HepG2 (cell line): Measurements from ENCODE around the gene TRPM1. TPM values are rescaled to one million over a fixed set of nuclear protein-coding genes. Genes with fewer than 3 reads are reported as not detected.

Experiments
- ATAC-seq: fragments of 200-7000 bp; cut with Tn5 transposase; 3 replicates; pipeline ENCODE4 v1.9.1; 2020; ENCODE audit warnings: mild to moderate bottlenecking, moderate library complexity
- BruUV-seq: library from RNA; stranded (reverse); fragments of 400-500 nt; replicated peaks from 2 replicates; lab custom pipeline; 2021; lab: Mats Ljungman, UMichigan
- CTCF ChIA-PET: fragments of 300-600 bp; formaldehyde crosslinking; extraction: SDS; loops from one replicate; lab custom pipeline; 2021; ENCODE audit warnings: low total read pairs, inconsistent platforms, low intra/inter-chr PET ratio; lab: Yijun Ruan, JAX
- POLR2A ChIA-PET: fragments of 350-600 bp; sonication (Branson Sonifier 250); formaldehyde crosslinking; loops from one replicate; lab custom pipeline; 2020; ENCODE audit warnings: antibody characterized with exemption, inconsistent platforms; lab: Yijun Ruan, JAX
- DNase-seq: peaks from one replicate; pipeline ENCODE4 v3.0.0-alpha.2; 2015; ENCODE audit warnings: low spot score
- FAIRE-seq: peaks from 3 replicates; lab custom pipeline; 2011; peaks lifted over from hg19 to GRCh38; lab: Jason Lieb, UNC
- H2AFZ ChIP-seq: one replicate; pipeline ENCODE4 v1.6.1; 2011; ENCODE audit warnings: low read length, inconsistent platforms
- H3K27ac ChIP-seq: fragments of 300-600 bp; 3 replicates; pipeline ENCODE4 v1.8.0; 2011; ENCODE audit warnings: mixed run types, mild to moderate bottlenecking, mixed read lengths, low read length, inconsistent platforms; ENCODE audit not compliant: insufficient read depth; ENCODE audit errors: extremely low read length
- H3K27me3 ChIP-seq, 2 experiments: fragments of 200-600 bp in 1 of 2; 2 replicates in 1 of 2; 3 replicates in 1 of 2; pipeline versions ENCODE4 v1.6.0 to v1.8.0; 2011; ENCODE audit warnings: low read length in 2 of 2, mild to moderate bottlenecking in 2 of 2, moderate library complexity in 2 of 2, inconsistent platforms in 1 of 2; ENCODE audit not compliant: insufficient read depth in 2 of 2, control insufficient read depth in 1 of 2
- H3K36me3 ChIP-seq, 2 experiments: fragments of 200-600 bp in 1 of 2; replicated peaks in 1 of 2; 2 replicates in 1 of 2; 3 replicates in 1 of 2; pipeline versions ENCODE4 v1.5.1 to v1.8.0; 2011; ENCODE audit warnings: low read length in 2 of 2, inconsistent platforms in 1 of 2; ENCODE audit not compliant: insufficient read depth in 2 of 2, control insufficient read depth in 1 of 2
- H3K4me1 ChIP-seq: 2 replicates; pipeline ENCODE4 v1.5.1; 2012; ENCODE audit warnings: low read length, inconsistent platforms; ENCODE audit not compliant: insufficient read depth
- H3K4me2 ChIP-seq: 2 replicates; pipeline ENCODE4 v1.6.0; 2011; ENCODE audit warnings: low read depth, low read length, inconsistent platforms
- H3K4me3 ChIP-seq, 3 experiments: fragments of 200-600 bp in 1 of 3; sonication (generic), shearing (Covaris generic) in 1 of 3; replicated peaks in 1 of 3; 2 replicates each; pipeline ENCODE4 v1.5.1; 2011 to 2016; ENCODE audit warnings: low read length in 3 of 3, inconsistent platforms in 2 of 3, low read depth in 2 of 3, mild to moderate bottlenecking in 2 of 3, control low read depth in 1 of 3, mixed read lengths in 1 of 3; ENCODE audit not compliant: insufficient read depth in 1 of 3
- H3K79me2 ChIP-seq: one replicate; pipeline ENCODE4 v1.6.1; 2011; ENCODE audit warnings: low read length, inconsistent platforms; ENCODE audit not compliant: insufficient read depth
- H3K9ac ChIP-seq: 2 replicates; pipeline ENCODE4 v1.6.0; 2011; ENCODE audit warnings: mild to moderate bottlenecking, low read depth, low read length, inconsistent platforms; ENCODE audit not compliant: insufficient read depth
- H3K9me3 ChIP-seq: 2 replicates; pipeline ENCODE4 v1.5.1; 2012; ENCODE audit warnings: mild to moderate bottlenecking, low read length
- H4K20me1 ChIP-seq: 2 replicates; pipeline ENCODE4 v1.6.0; 2011; ENCODE audit warnings: inconsistent platforms, mild to moderate bottlenecking, low read length, moderate library complexity; ENCODE audit not compliant: insufficient read depth
- CEBPB ChIP-seq: IDR thresholded peaks from 2 replicates; pipeline ENCODE4 v1.6.1; 2011; ENCODE audit warnings: low read depth, low read length, improper control_type of control experiment, borderline replicate concordance
- GPN1 ChIP-seq: sonication (generic); formaldehyde crosslinking; IDR thresholded peaks from 2 replicates; pipeline ENCODE4 v1.5.1; 2020; ENCODE audit warnings: missing genetic modification reagents, borderline replicate concordance
- HIVEP1 ChIP-seq: sonication (generic); formaldehyde crosslinking; IDR thresholded peaks from 2 replicates; pipeline ENCODE4 v1.4.0; 2020; ENCODE audit warnings: mild to moderate bottlenecking, missing genetic modification reagents
- MAFK ChIP-seq, 2 experiments: IDR thresholded peaks in 1 of 2; conservative IDR thresholded peaks in 1 of 2; 2 replicates each; pipeline ENCODE4 v1.6.1; 2011; ENCODE audit warnings: improper control_type of control experiment in 2 of 2, low read length in 2 of 2
- MYNN ChIP-seq: sonication (generic); formaldehyde crosslinking; IDR thresholded peaks from 2 replicates; pipeline ENCODE4 v1.4.0; 2020; ENCODE audit warnings: mild to moderate bottlenecking, low read depth, missing genetic modification reagents
- RELA ChIP-seq: sonication (generic); formaldehyde crosslinking; IDR thresholded peaks from 2 replicates; pipeline ENCODE4 v1.4.0; 2020; ENCODE audit warnings: missing genetic modification reagents
- RFXAP ChIP-seq: sonication (generic); formaldehyde crosslinking; IDR thresholded peaks from 2 replicates; pipeline ENCODE4 v1.4.0; 2020; ENCODE audit warnings: missing genetic modification reagents, borderline replicate concordance
- SIN3B ChIP-seq: fragments of 150-350 bp; IDR thresholded peaks from 2 replicates; pipeline ENCODE4 v1.6.1; 2014; ENCODE audit warnings: low read length
- SIX4 ChIP-seq: sonication (generic); formaldehyde crosslinking; IDR thresholded peaks from 2 replicates; pipeline ENCODE4 v1.4.0; 2020; ENCODE audit warnings: missing genetic modification reagents
- TBL1XR1 ChIP-seq: fragments of 150-350 bp; IDR thresholded peaks from 2 replicates; pipeline ENCODE4 v1.6.1; 2014; ENCODE audit warnings: borderline replicate concordance, low read length; ENCODE audit not compliant: partially characterized antibody
- ZNF160 ChIP-seq: sonication (generic); formaldehyde crosslinking; IDR thresholded peaks from 2 replicates; pipeline ENCODE4 v1.8.0; 2022; ENCODE audit warnings: mild to moderate bottlenecking, inconsistent platforms, missing genetic modification reagents
- ZNF264 ChIP-seq: sonication (generic); formaldehyde crosslinking; IDR thresholded peaks from 2 replicates; pipeline ENCODE4 v1.4.0; 2020; ENCODE audit warnings: missing genetic modification reagents
- ZNF296 ChIP-seq: sonication (generic); formaldehyde crosslinking; conservative IDR thresholded peaks from 2 replicates; pipeline ENCODE4 v1.5.0; 2020; ENCODE audit warnings: mild to moderate bottlenecking, missing genetic modification reagents
- ZNF570 ChIP-seq: sonication (generic); formaldehyde crosslinking; IDR thresholded peaks from 2 replicates; pipeline ENCODE4 v1.4.0; 2020; ENCODE audit warnings: mild to moderate bottlenecking, missing genetic modification reagents, borderline replicate concordance
- WGBS: methylation state at CpG from one replicate; pipeline ENCODE4 v1.1.6; 2017; ENCODE audit warnings: low lambda C conversion rate; 5-methylcytosine and 5-hydroxymethylcytosine counted together
- in situ Hi-C: cut with HindIII; loops from 2 replicates; pipeline ENCODE4 v1.10.0; 2017; ENCODE audit warnings: low pct_unique_long_range_greater_than_20kb; ENCODE audit not compliant: extremely low pct_ligation_motif_present
- intact Hi-C: fragments of 100-400 bp; cut with micrococcal nuclease; formaldehyde crosslinking; loops from one replicate; pipeline ENCODE4 v1.10.0; 2022; ENCODE audit not compliant: unreplicated experiment
- polyA plus RNA-seq, 8 experiments: library from polyadenylated mRNA; depleted of rRNA in 3 of 8; stranded (reverse) in 7 of 8; unstranded in 1 of 8; fragments of >200 nt; fragmentation: Illumina TruSeq in 4 of 8; extraction: Trizol in 4 of 8; gene quantifications; 2 replicates each; pipeline versions ENCODE4 v1.2.1 to v1.2.3, GENCODE V29; 2011 to 2016; ENCODE audit warnings: low read depth in 4 of 8, missing spikeins in 1 of 8, mixed read lengths in 1 of 8; ENCODE audit not compliant: insufficient read depth in 1 of 8
- total RNA-seq, 5 experiments: library from RNA; depleted of rRNA; stranded (reverse); fragments of >200 nt; fragmentation: Illumina TruSeq; extraction: Trizol; gene quantifications; 2 replicates each; pipeline ENCODE4 v1.2.3, GENCODE V29; 2016; ENCODE audit warnings: low read depth in 1 of 5
- TF ChIP-seq, protein P1 (sequence below): sonication (generic); formaldehyde crosslinking; conservative IDR thresholded peaks from 2 replicates; pipeline ENCODE4 v1.5.0; 2020; ENCODE audit warnings: missing genetic modification reagents
- TF ChIP-seq, protein P2 (sequence below): sonication (generic); formaldehyde crosslinking; IDR thresholded peaks from 2 replicates; pipeline ENCODE4 v1.4.0; 2020; ENCODE audit warnings: mild to moderate bottlenecking, missing genetic modification reagents
- TF ChIP-seq, protein P3 (sequence below): IDR thresholded peaks from 2 replicates; pipeline ENCODE4 v1.6.1; 2016
- TF ChIP-seq, protein P4 (sequence below): sonication (generic); IDR thresholded peaks from 2 replicates; pipeline ENCODE4 v1.6.1; 2016; ENCODE audit warnings: low read depth, borderline replicate concordance

The TRPM1 gene
- total and polyA plus RNA-seq, 2 of the 13 experiments (the other 11 are each of a cell fraction or from before 2014, with no cell fraction given) = not detected

DNA sequence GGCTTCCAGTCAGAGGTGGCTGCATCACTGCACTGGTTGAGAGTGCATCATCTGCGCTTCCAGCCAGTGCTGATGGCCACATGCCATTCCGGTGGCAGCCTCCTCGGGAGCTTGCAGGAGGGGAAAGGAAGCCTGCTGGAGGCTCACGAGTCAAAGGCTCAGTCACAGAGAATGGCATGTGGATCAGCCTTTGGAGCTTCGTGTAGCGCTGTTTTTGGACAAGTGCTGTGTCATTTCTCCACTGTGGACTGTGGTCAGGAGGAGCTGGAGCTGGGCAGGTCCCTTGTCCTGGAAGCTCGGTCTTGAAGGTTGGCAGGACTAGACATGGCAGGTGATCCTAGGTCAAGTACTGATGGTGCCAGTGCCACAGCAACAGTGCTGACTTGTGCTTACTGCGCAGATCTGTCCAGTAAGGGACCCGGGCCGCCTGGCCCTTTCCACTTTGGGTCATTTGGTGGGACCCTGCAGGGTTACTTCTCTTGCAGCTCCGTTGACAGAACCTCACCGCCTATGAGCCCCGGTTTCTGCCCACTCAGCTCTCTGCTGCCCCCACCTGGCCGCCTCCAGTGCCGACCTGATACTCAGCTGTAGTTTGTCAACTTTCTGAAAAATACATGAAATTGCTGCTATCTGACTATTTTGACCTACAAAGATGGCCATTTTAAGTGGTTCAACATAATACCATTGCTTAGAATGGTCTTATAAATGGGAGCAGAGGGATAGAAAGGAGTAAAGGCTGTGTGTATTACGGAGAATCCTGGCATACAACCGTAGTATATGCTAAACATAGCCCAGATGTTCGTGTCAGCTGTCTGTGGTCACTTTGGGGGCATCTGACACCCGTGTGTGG lies 27.6 kb upstream of the TRPM1 start (continued):
- no peak for TF ChIP-seq TBL1XR1
- TF ChIP-seq SIN3B = 0 out of 2 replicates have a peak, but pooled peaks have one; percentile 35
- TF ChIP-seq RELA (CRISPR knock-in tag) = no peak
- no peak for TF ChIP-seq SIX4 (CRISPR knock-in tag)
- TF ChIP-seq MAFK (conservative IDR thresholded peaks at IDR 0.05 in 1 of 2, IDR thresholded peaks at IDR 0.05 in 1 of 2; ENCODE audit: low read length in 2 of 2) = peak; percentile 57 to 63
- TF ChIP-seq, protein P1, sequence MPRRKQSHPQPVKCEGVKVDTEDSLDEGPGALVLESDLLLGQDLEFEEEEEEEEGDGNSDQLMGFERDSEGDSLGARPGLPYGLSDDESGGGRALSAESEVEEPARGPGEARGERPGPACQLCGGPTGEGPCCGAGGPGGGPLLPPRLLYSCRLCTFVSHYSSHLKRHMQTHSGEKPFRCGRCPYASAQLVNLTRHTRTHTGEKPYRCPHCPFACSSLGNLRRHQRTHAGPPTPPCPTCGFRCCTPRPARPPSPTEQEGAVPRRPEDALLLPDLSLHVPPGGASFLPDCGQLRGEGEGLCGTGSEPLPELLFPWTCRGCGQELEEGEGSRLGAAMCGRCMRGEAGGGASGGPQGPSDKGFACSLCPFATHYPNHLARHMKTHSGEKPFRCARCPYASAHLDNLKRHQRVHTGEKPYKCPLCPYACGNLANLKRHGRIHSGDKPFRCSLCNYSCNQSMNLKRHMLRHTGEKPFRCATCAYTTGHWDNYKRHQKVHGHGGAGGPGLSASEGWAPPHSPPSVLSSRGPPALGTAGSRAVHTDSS (CRISPR knock-in tag) = 0 out of 2 replicates have a peak, but pooled peaks have one; percentile 6
- TF ChIP-seq, all 625 proteins: peak for 22

DNA sequence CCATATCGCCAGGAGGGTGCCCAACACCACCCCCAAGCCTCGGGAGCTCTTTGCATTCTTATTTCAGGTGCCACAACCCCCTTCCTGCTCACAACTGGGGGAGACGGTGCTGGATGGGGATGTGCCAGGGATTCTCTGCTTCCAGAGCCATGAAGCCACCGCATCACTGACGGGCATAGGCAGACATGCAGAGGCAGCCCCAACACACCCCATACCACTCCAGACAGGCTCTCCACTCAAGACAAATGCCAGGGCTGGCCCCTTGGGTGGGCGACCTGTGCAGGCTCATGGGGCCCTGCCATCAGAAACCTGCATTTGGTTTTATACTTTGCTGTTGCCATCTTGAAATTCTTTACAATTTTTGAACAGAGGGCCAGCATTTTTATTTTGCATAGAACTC lies 27.0 kb upstream of the TRPM1 start:
- H3K4me1 ChIP-seq = peaks cover 31% of the 10 kb centered on the region
- ATAC-seq = no peak; the same call in 2 of the 3 replicates
- no peaks in the 10 kb centered on the region for H3K36me3 ChIP-seq
- no peak overlapping the region for H3K27ac ChIP-seq
- H2AFZ ChIP-seq = no peak overlapping the region
- intact Hi-C loops (loop anchor here (2.0 to 10.0 kb wide), 3 partner anchors 134 to 234 kb away; partner anchors contain the start of gene MTMR10), in situ Hi-C loops (loop anchor here (10.0 to 25.0 kb wide), 2 partner anchors 141 to 334 kb away; partner anchors contain the start of gene MTMR10)
- 0 out of 2 replicates have a peak overlapping the region, but pooled peaks have one; percentile 79 for H3K4me2 ChIP-seq
- H3K4me3 ChIP-seq = no peak overlapping the region
- DNase-seq = no peak
- H4K20me1 ChIP-seq = no peaks in the 10 kb centered on the region
- POLR2A ChIA-PET = interaction anchor here (1.2 to 1.6 kb wide), 3 partner anchors 41 to 187 kb away, joined by 3 to 11 read pairs (median 3); partner anchors contain the start of gene MTMR10
- no peaks in the 10 kb centered on the region for H3K79me2 ChIP-seq
- no peak overlapping the region for H3K9ac ChIP-seq
- H3K27me3 ChIP-seq = peaks cover 0 to 1% of the 10 kb centered on the region in 2 experiments; a peak in 1 of 5 replicates
- 45% methylated on average over 6 of the region's 6 CpGs for WGBS
- BruUV-seq = no TSS peak
- no peaks in the 10 kb centered on the region for H3K9me3 ChIP-seq
- CTCF ChIA-PET = interaction anchor here (1.0 kb wide), 1 partner anchor 69 kb away, joined by 3 read pairs; no protein-coding TSS in a partner anchor
- FAIRE-seq = no peak
- no peak for TF ChIP-seq RFXAP
- no peak for TF ChIP-seq MYNN (CRISPR knock-in tag)
- TF ChIP-seq ZNF296 (CRISPR knock-in tag) = no peak
- TF ChIP-seq ZNF160 (CRISPR knock-in tag) = no peak
- TF ChIP-seq GPN1 (CRISPR knock-in tag) = no peak
- TF ChIP-seq, protein P2, sequence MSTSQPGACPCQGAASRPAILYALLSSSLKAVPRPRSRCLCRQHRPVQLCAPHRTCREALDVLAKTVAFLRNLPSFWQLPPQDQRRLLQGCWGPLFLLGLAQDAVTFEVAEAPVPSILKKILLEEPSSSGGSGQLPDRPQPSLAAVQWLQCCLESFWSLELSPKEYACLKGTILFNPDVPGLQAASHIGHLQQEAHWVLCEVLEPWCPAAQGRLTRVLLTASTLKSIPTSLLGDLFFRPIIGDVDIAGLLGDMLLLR (CRISPR knock-in tag) = no peak
- no peak for TF ChIP-seq CEBPB
- TF ChIP-seq ZNF264 = no peak
- TF ChIP-seq, protein P3, sequence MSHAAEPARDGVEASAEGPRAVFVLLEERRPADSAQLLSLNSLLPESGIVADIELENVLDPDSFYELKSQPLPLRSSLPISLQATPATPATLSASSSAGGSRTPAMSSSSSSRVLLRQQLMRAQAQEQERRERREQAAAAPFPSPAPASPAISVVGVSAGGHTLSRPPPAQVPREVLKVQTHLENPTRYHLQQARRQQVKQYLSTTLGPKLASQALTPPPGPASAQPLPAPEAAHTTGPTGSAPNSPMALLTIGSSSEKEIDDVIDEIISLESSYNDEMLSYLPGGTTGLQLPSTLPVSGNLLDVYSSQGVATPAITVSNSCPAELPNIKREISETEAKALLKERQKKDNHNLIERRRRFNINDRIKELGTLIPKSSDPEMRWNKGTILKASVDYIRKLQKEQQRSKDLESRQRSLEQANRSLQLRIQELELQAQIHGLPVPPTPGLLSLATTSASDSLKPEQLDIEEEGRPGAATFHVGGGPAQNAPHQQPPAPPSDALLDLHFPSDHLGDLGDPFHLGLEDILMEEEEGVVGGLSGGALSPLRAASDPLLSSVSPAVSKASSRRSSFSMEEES (CRISPR knock-in tag) = no peak
- TF ChIP-seq HIVEP1 = no peak
- no peak for TF ChIP-seq ZNF570 (CRISPR knock-in tag)
- TF ChIP-seq, protein P4, sequence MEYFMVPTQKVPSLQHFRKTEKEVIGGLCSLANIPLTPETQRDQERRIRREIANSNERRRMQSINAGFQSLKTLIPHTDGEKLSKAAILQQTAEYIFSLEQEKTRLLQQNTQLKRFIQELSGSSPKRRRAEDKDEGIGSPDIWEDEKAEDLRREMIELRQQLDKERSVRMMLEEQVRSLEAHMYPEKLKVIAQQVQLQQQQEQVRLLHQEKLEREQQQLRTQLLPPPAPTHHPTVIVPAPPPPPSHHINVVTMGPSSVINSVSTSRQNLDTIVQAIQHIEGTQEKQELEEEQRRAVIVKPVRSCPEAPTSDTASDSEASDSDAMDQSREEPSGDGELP = no peak
